H9 (cell line): Measurements from ENCODE around the gene CYP19A1. TPM values are rescaled to one million over a fixed set of nuclear protein-coding genes. Genes with fewer than 3 reads are reported as not detected.

Source experiments
- DNase-seq: peaks from one replicate; pipeline ENCODE4 v3.0.0-alpha.2; 2017
- H2AFZ ChIP-seq: one replicate; pipeline ENCODE4 v1.6.1; 2013; ENCODE audit warnings: mild to moderate bottlenecking, low read length, control low read depth, moderate library complexity
- H2AK5ac ChIP-seq: 2 replicates; pipeline ENCODE4 v1.6.1; 2013; ENCODE audit warnings: low read length, control low read depth, mixed read lengths; ENCODE audit not compliant: insufficient read length
- H2BK120ac ChIP-seq: one replicate; pipeline ENCODE4 v1.6.1; 2013; ENCODE audit warnings: low read depth, mild to moderate bottlenecking, low read length, control low read depth, inconsistent platforms; ENCODE audit not compliant: poor library complexity, severe bottlenecking
- H2BK12ac ChIP-seq: 2 replicates; pipeline ENCODE4 v1.6.1; 2013; ENCODE audit warnings: low read length, control low read depth, mixed read lengths, low read depth; ENCODE audit not compliant: insufficient read length
- H2BK15ac ChIP-seq: 2 replicates; pipeline ENCODE4 v1.6.1; 2013; ENCODE audit warnings: low read depth, low read length, control low read depth
- H2BK20ac ChIP-seq: one replicate; pipeline ENCODE4 v1.6.1; 2013; ENCODE audit warnings: low read depth, mild to moderate bottlenecking, low read length, control low read depth, inconsistent platforms; ENCODE audit not compliant: poor library complexity, severe bottlenecking
- H2BK5ac ChIP-seq: 2 replicates; pipeline ENCODE4 v1.6.1; 2013; ENCODE audit warnings: low read length, control low read depth, mixed read lengths; ENCODE audit not compliant: insufficient read length
- H3K14ac ChIP-seq: 2 replicates; pipeline ENCODE4 v1.6.1; 2013; ENCODE audit warnings: low read length, control low read depth; ENCODE audit not compliant: insufficient read depth
- H3K18ac ChIP-seq: 2 replicates; pipeline ENCODE4 v1.6.1; 2013; ENCODE audit warnings: low read depth, mild to moderate bottlenecking, mixed read lengths, low read length, control low read depth; ENCODE audit not compliant: insufficient read length
- H3K23ac ChIP-seq: 2 replicates; pipeline ENCODE4 v1.6.1; 2013; ENCODE audit warnings: low read length, control low read depth, mixed read lengths, low read depth; ENCODE audit not compliant: insufficient read length
- H3K23me2 ChIP-seq: 2 replicates; pipeline ENCODE4 v1.6.1; 2013; ENCODE audit warnings: low read depth, mild to moderate bottlenecking, mixed read lengths, low read length, control low read depth; ENCODE audit not compliant: insufficient read length, poor library complexity, severe bottlenecking
- H3K27ac ChIP-seq: 2 replicates; pipeline ENCODE4 v1.5.1; 2013; ENCODE audit warnings: low read length, control low read depth, mixed read lengths, low read depth; ENCODE audit not compliant: insufficient read length
- H3K27me3 ChIP-seq: 2 replicates; pipeline ENCODE4 v1.6.1; 2013; ENCODE audit warnings: low read length, control low read depth, inconsistent platforms; ENCODE audit not compliant: insufficient read depth
- H3K4ac ChIP-seq: 2 replicates; pipeline ENCODE4 v1.6.1; 2013; ENCODE audit warnings: low read depth, mild to moderate bottlenecking, control low read depth, inconsistent platforms, low read length, moderate library complexity
- H3K4me1 ChIP-seq: 2 replicates; pipeline ENCODE4 v1.6.1; 2013; ENCODE audit warnings: low read length, control low read depth, inconsistent platforms; ENCODE audit not compliant: insufficient read depth
- H3K4me2 ChIP-seq: 2 replicates; pipeline ENCODE4 v1.6.1; 2013; ENCODE audit warnings: low read length, control low read depth, mixed read lengths; ENCODE audit not compliant: insufficient read length, insufficient read depth
- H3K56ac ChIP-seq: 2 replicates; pipeline ENCODE4 v1.6.1; 2013; ENCODE audit warnings: low read depth, mild to moderate bottlenecking, mixed read lengths, low read length, control low read depth; ENCODE audit not compliant: insufficient read length
- H3K79me1 ChIP-seq: 2 replicates; pipeline ENCODE4 v1.6.1; 2013; ENCODE audit warnings: low read depth, mild to moderate bottlenecking, moderate library complexity, low read length, control low read depth, inconsistent platforms; ENCODE audit not compliant: insufficient read depth, poor library complexity, severe bottlenecking
- H3K79me2 ChIP-seq: 2 replicates; pipeline ENCODE4 v1.6.1; 2013; ENCODE audit warnings: low read length, control low read depth, inconsistent platforms; ENCODE audit not compliant: insufficient read depth
- H3K9ac ChIP-seq: 2 replicates; pipeline ENCODE4 v1.6.1; 2013; ENCODE audit warnings: low read length, control low read depth, mixed read lengths; ENCODE audit not compliant: insufficient read length; ENCODE audit errors: extremely low read depth
- H3K9me3 ChIP-seq: one replicate; pipeline ENCODE4 v1.6.1; 2013; ENCODE audit warnings: low read depth, low read length, inconsistent platforms; ENCODE audit not compliant: control insufficient read depth
- H3T11ph ChIP-seq: one replicate; pipeline ENCODE4 v1.6.1; 2013; ENCODE audit warnings: mild to moderate bottlenecking, low read length, control low read depth, inconsistent platforms
- H4K20me1 ChIP-seq: one replicate; pipeline ENCODE4 v1.6.1; 2013; ENCODE audit not compliant: control insufficient read depth, insufficient read length, insufficient read depth
- H4K5ac ChIP-seq: 2 replicates; pipeline ENCODE4 v1.6.1; 2013; ENCODE audit warnings: low read depth, mild to moderate bottlenecking, mixed read lengths, low read length, control low read depth; ENCODE audit not compliant: insufficient read length
- H4K8ac ChIP-seq: replicated peaks from 2 replicates; pipeline ENCODE4 v1.6.1; 2013; ENCODE audit warnings: low read length, control low read depth, mixed read lengths, low read depth; ENCODE audit not compliant: insufficient read length
- H4K91ac ChIP-seq: 2 replicates; pipeline ENCODE4 v1.6.1; 2013; ENCODE audit warnings: low read depth, mild to moderate bottlenecking, moderate library complexity, mixed read lengths, low read length, control low read depth; ENCODE audit not compliant: insufficient read length
- H3K27ac Mint-ChIP-seq, 3 experiments: 2 replicates in 2 of 3; 3 replicates in 1 of 3; pipeline ENCODE4 v1.8.0; 2020 to 2021; ENCODE audit warnings: mixed read lengths in 3 of 3, mild to moderate bottlenecking in 1 of 3, moderate library complexity in 1 of 3
- H3K27me3 Mint-ChIP-seq: 2 replicates; pipeline ENCODE4 v1.8.0; 2021; ENCODE audit warnings: low read depth, mild to moderate bottlenecking, moderate library complexity, mixed read lengths
- H3K36me3 Mint-ChIP-seq, 3 experiments: 2 replicates in 2 of 3; 3 replicates in 1 of 3; pipeline ENCODE4 v1.8.0; 2020 to 2021; ENCODE audit warnings: low read depth in 3 of 3, mixed read lengths in 3 of 3; ENCODE audit not compliant: insufficient read depth in 1 of 3
- H3K4me1 Mint-ChIP-seq, 2 experiments: 2 replicates each; pipeline ENCODE4 v1.8.0; 2020; ENCODE audit warnings: mixed read lengths in 2 of 2
- H3K4me3 Mint-ChIP-seq, 2 experiments: 2 replicates in 1 of 2; 3 replicates in 1 of 2; pipeline ENCODE4 v1.8.0; 2020 to 2021; ENCODE audit warnings: mild to moderate bottlenecking in 2 of 2, mixed read lengths in 2 of 2, moderate library complexity in 1 of 2
- H3K9me3 Mint-ChIP-seq, 2 experiments: 2 replicates in 1 of 2; 3 replicates in 1 of 2; pipeline ENCODE4 v1.8.0; 2020; ENCODE audit warnings: mild to moderate bottlenecking in 2 of 2, mixed read lengths in 2 of 2, moderate library complexity in 1 of 2
- WGBS: extraction: QIAGEN DNeasy Blood & Tissue Kit; methylation state at CpG from one replicate; pipeline ENCODE4 v1.1.7; 2013; ENCODE audit warnings: missing lambda C conversion rate, low lambda C conversion rate, mixed read lengths; ENCODE audit not compliant: insufficient read length; ENCODE audit errors: extremely low coverage; 5-methylcytosine and 5-hydroxymethylcytosine counted together
- total RNA-seq: library from RNA; stranded (reverse); gene quantifications from 2 replicates; pipeline ENCODE4 v1.2.1, GENCODE V29; 2021
- TF ChIP-seq, protein P1 (sequence below): fragments of 200-600 bp; sonication (generic); conservative IDR thresholded peaks from 3 replicates; pipeline ENCODE4 v1.8.0; 2021; ENCODE audit warnings: antibody characterized with exemption, mild to moderate bottlenecking

Gene CYP19A1
- total RNA-seq, 1 experiment from 2014 or later: not detected

DNA sequence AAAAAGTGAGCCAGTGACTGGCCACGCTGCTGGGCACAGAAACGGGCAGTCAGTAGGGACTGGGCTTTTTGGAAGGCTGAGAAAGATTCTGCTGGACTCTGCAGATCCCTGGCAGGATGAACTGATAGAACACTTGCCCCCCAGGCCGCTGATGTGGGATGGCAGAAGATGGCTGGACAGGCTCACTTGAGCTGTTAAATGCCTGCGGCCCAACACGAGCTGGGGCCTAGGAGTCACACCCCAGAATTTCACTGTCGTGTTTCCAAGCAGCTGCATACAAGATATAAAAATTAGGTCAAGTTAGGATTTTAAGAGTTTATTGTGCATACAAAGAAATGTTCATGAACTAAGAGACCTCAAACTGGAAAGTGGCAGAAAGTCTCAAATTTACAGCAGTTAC, 29.9 kb upstream of the CYP19A1 start:
- Mint-ChIP-seq H3K36me3 (no peaks in the 10 kb centered on the region; a peak in 1 of 7 replicates), H3K27me3 (no peaks in the 10 kb centered on the region), H3K4me1 (peaks cover 5 to 9% of the 10 kb centered on the region in 2 experiments), H3K27ac (peak overlapping the region in 1 of 3 experiments; percentile 34; a peak in 1 of 7 replicates), H3K9me3 (no peaks in the 10 kb centered on the region), H3K4me3 (no peak overlapping the region)
- Histone ChIP-seq H4K8ac (no peak overlapping the region), H3K4me2 (no peak overlapping the region), H2AFZ (no peak overlapping the region), H3K9ac (no peak overlapping the region), H3K79me2 (no peaks in the 10 kb centered on the region), H3T11ph (no peak overlapping the region), H3K23me2 (no peaks in the 10 kb centered on the region), H3K9me3 (no peaks in the 10 kb centered on the region), H2BK12ac (no peak overlapping the region), H2BK120ac (no peak overlapping the region), H2BK15ac (no peak overlapping the region), H2BK20ac (no peak overlapping the region), H3K79me1 (no peaks in the 10 kb centered on the region), H3K18ac (no peak overlapping the region), H4K91ac (no peak overlapping the region), H3K14ac (no peak overlapping the region), H2BK5ac (no peak overlapping the region), H3K23ac (no peak overlapping the region), H4K5ac (no peak overlapping the region), H2AK5ac (no peak overlapping the region), H3K4me1 (no peaks in the 10 kb centered on the region), H4K20me1 (no peaks in the 10 kb centered on the region), H3K56ac (no peak overlapping the region), H3K4ac (no peak overlapping the region), H3K27ac (no peak overlapping the region), H3K27me3 (no peaks in the 10 kb centered on the region)
- no peak for DNase-seq
- WGBS: no CpG with 5 or more reads among the region's 6 CpGs
- TF ChIP-seq, protein P1, sequence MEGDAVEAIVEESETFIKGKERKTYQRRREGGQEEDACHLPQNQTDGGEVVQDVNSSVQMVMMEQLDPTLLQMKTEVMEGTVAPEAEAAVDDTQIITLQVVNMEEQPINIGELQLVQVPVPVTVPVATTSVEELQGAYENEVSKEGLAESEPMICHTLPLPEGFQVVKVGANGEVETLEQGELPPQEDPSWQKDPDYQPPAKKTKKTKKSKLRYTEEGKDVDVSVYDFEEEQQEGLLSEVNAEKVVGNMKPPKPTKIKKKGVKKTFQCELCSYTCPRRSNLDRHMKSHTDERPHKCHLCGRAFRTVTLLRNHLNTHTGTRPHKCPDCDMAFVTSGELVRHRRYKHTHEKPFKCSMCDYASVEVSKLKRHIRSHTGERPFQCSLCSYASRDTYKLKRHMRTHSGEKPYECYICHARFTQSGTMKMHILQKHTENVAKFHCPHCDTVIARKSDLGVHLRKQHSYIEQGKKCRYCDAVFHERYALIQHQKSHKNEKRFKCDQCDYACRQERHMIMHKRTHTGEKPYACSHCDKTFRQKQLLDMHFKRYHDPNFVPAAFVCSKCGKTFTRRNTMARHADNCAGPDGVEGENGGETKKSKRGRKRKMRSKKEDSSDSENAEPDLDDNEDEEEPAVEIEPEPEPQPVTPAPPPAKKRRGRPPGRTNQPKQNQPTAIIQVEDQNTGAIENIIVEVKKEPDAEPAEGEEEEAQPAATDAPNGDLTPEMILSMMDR: no peak
